Parathyroid adenoma (tissue), 2 donors: ENCODE measurements around the gene SCFD2.

Experiments used
- H2AFZ ChIP-seq: fragments of 300-600 bp; sonication (generic); one replicate; pipeline ENCODE4 v1.7.0; 2017; ENCODE audit warnings: antibody characterized with exemption, mild to moderate bottlenecking
- H3K27ac ChIP-seq: fragments of 300-600 bp; sonication (generic); one replicate; pipeline ENCODE4 v1.7.0; 2017
- H3K27me3 ChIP-seq: fragments of 300-600 bp; sonication (generic); one replicate; pipeline ENCODE4 v1.7.0; 2017; ENCODE audit warnings: low read length; ENCODE audit not compliant: control insufficient read depth, insufficient read depth
- H3K36me3 ChIP-seq: fragments of 300-600 bp; sonication (generic); one replicate; pipeline ENCODE4 v1.7.0; 2017; ENCODE audit warnings: low read length; ENCODE audit not compliant: control insufficient read depth, insufficient read depth
- H3K4me1 ChIP-seq: fragments of 300-600 bp; sonication (generic); one replicate; pipeline ENCODE4 v1.7.0; 2017; ENCODE audit warnings: control low read depth
- H3K4me2 ChIP-seq: fragments of 300-600 bp; sonication (generic); one replicate; pipeline ENCODE4 v1.7.0; 2017; ENCODE audit warnings: low read length
- H3K4me3 ChIP-seq: fragments of 300-600 bp; sonication (generic); one replicate; pipeline ENCODE4 v1.7.0; 2017; ENCODE audit warnings: low read depth, low read length
- H3K79me2 ChIP-seq: fragments of 300-600 bp; sonication (generic); one replicate; pipeline ENCODE4 v1.7.0; 2017; ENCODE audit warnings: control low read depth
- H3K9ac ChIP-seq: fragments of 300-600 bp; sonication (generic); one replicate; pipeline ENCODE4 v1.7.0; 2017; ENCODE audit warnings: mild to moderate bottlenecking
- H3K9me3 ChIP-seq: fragments of 300-600 bp; sonication (generic); one replicate; pipeline ENCODE4 v1.7.0; 2017; ENCODE audit warnings: low read length; ENCODE audit not compliant: control insufficient read depth
- CTCF ChIP-seq: fragments of 300-600 bp; sonication (generic); IDR thresholded peaks from one replicate; pipeline ENCODE4 v1.7.0; 2017; ENCODE audit warnings: antibody characterized with exemption, mild to moderate bottlenecking
- donor health status: primary hyperparathyroidism.

The SCFD2 gene

GRCh38 chr4:53005808-53006207, 360.1 kb downstream of the SCFD2 start:
- Histone ChIP-seq H3K27me3 (no peaks in the 10 kb centered on the region), H3K4me2 (no peak overlapping the region), H3K36me3 (no peaks in the 10 kb centered on the region), H2AFZ (no peak overlapping the region), H3K9me3 (no peaks in the 10 kb centered on the region), H3K4me1 (no peaks in the 10 kb centered on the region), H3K79me2 (no peaks in the 10 kb centered on the region), H3K4me3 (no peak overlapping the region), H3K9ac (no peak overlapping the region), H3K27ac (no peak overlapping the region)
- TF ChIP-seq CTCF: no peak

GRCh38 chr4:53005149-53005546, 360.7 kb downstream of the SCFD2 start:
- Histone ChIP-seq H3K27me3 (no peaks in the 10 kb centered on the region), H3K79me2 (no peaks in the 10 kb centered on the region), H3K4me3 (no peak overlapping the region), H3K9me3 (no peaks in the 10 kb centered on the region), H3K4me1 (no peaks in the 10 kb centered on the region), H3K27ac (no peak overlapping the region), H3K9ac (no peak overlapping the region), H2AFZ (no peak overlapping the region), H3K4me2 (no peak overlapping the region), H3K36me3 (no peaks in the 10 kb centered on the region)
- no peak for TF ChIP-seq CTCF

GRCh38 chr4:53004497-53005148, 361.2 kb downstream of the SCFD2 start:
- no peaks in the 10 kb centered on the region for H3K27me3 ChIP-seq
- TF ChIP-seq CTCF: no peak
- H3K4me3 ChIP-seq: no peak overlapping the region
- H3K79me2 ChIP-seq: no peaks in the 10 kb centered on the region
- no peak overlapping the region for H2AFZ ChIP-seq
- no peak overlapping the region for H3K27ac ChIP-seq
- no peaks in the 10 kb centered on the region for H3K4me1 ChIP-seq
- no peaks in the 10 kb centered on the region for H3K36me3 ChIP-seq
- no peak overlapping the region for H3K9ac ChIP-seq
- H3K4me2 ChIP-seq: no peak overlapping the region
- H3K9me3 ChIP-seq: no peaks in the 10 kb centered on the region

- Histone ChIP-seq H2AFZ (no peak overlapping the region), H3K36me3 (no peaks in the 10 kb centered on the region), H3K9ac (no peak overlapping the region), H3K79me2 (no peaks in the 10 kb centered on the region), H3K4me3 (no peak overlapping the region), H3K4me1 (no peaks in the 10 kb centered on the region), H3K4me2 (no peak overlapping the region), H3K9me3 (no peaks in the 10 kb centered on the region), H3K27me3 (no peaks in the 10 kb centered on the region), H3K27ac (no peak overlapping the region)
- TF ChIP-seq CTCF: no peak
Observed at GRCh38 chr4:53003959-53004358, 361.9 kb downstream of the SCFD2 start.

GRCh38 chr4:53000560-53000959, 365.3 kb downstream of the SCFD2 start:
- Histone ChIP-seq H3K27ac (no peak overlapping the region), H3K4me1 (no peaks in the 10 kb centered on the region), H3K4me3 (no peak overlapping the region), H3K36me3 (no peaks in the 10 kb centered on the region), H3K9me3 (no peaks in the 10 kb centered on the region), H3K79me2 (no peaks in the 10 kb centered on the region), H3K4me2 (no peak overlapping the region), H2AFZ (no peak overlapping the region), H3K9ac (no peak overlapping the region), H3K27me3 (no peaks in the 10 kb centered on the region)
- no peak for TF ChIP-seq CTCF
